AG08395 (cell line): ENCODE results near the gene CPED1.
"Not testable (repeated sequence)": the region's sequence is repeated elsewhere in the genome, so short reads cannot be mapped to it uniquely, and the experiment has no call there.

Experiments used
- DNase-seq: peaks from one replicate; pipeline ENCODE4 v3.0.0; 2012; ENCODE audit warnings: mixed read lengths, low spot score

Gene CPED1

GRCh38 chr7:121041516-121042148 is 53.1 kb downstream of the CPED1 start:
- peak; percentile 27 for DNase-seq

- no peak for DNase-seq
Observed at GRCh38 chr7:121042195-121042594, 53.7 kb downstream of the CPED1 start.

- no peak for DNase-seq
Observed at GRCh38 chr7:121042899-121043298, 54.4 kb downstream of the CPED1 start.

- DNase-seq = no peak
Observed at GRCh38 chr7:121043314-121044234, 55.1 kb downstream of the CPED1 start.

GRCh38 chr7:121045090-121045489 is 56.6 kb downstream of the CPED1 start:
- DNase-seq = no peak

- DNase-seq = no peak
Observed at GRCh38 chr7:121046009-121046408, 57.5 kb downstream of the CPED1 start.

- DNase-seq = no peak
Observed at GRCh38 chr7:121046893-121047468, 58.5 kb downstream of the CPED1 start.

- no peak for DNase-seq
Observed at GRCh38 chr7:121048195-121048594, 59.7 kb downstream of the CPED1 start.

GRCh38 chr7:121049028-121049791 is 60.7 kb downstream of the CPED1 start:
- no peak for DNase-seq

- DNase-seq = no peak
Observed at GRCh38 chr7:121049897-121050296, 61.4 kb downstream of the CPED1 start.

GRCh38 chr7:121053219-121053618 is 64.7 kb downstream of the CPED1 start:
- no peak for DNase-seq

- no peak for DNase-seq
Observed at GRCh38 chr7:121054925-121055324, 66.4 kb downstream of the CPED1 start.

GRCh38 chr7:121057878-121058277 is 69.4 kb downstream of the CPED1 start:
- no peak for DNase-seq

- DNase-seq = no peak
Observed at GRCh38 chr7:121058975-121059374, 70.5 kb downstream of the CPED1 start.

GRCh38 chr7:121059979-121060509 is 71.5 kb downstream of the CPED1 start:
- not testable (repeated sequence) for DNase-seq

GRCh38 chr7:121061677-121062582 is 73.4 kb downstream of the CPED1 start:
- no peak for DNase-seq

GRCh38 chr7:121062671-121063279 is 74.3 kb downstream of the CPED1 start:
- no peak for DNase-seq

GRCh38 chr7:121067717-121068116 is 79.2 kb downstream of the CPED1 start:
- not testable (repeated sequence) for DNase-seq

- peak; percentile 15 for DNase-seq
Observed at GRCh38 chr7:121069346-121070100, 81.0 kb downstream of the CPED1 start.

- DNase-seq = no peak
Observed at GRCh38 chr7:121071132-121071531, 82.6 kb downstream of the CPED1 start.
